Activated CD8-positive, alpha-beta memory T cell treated with anti-CD3 and anti-CD28 coated beads, Interleukin-2, amount 50 U/mL, for 4 hours (primary cell): ENCODE results near the gene ZMIZ2.
"Not testable (repeated sequence)": the region's sequence is repeated elsewhere in the genome, so short reads cannot be mapped to it uniquely, and the experiment has no call there.

Source experiments
- DNase-seq: peaks from one replicate; pipeline ENCODE4 v3.0.0-alpha.2; 2020

ZMIZ2 gene

GRCh38 chr7:44729949-44730590 is 18.6 kb upstream of the ZMIZ2 start:
- no peak for DNase-seq

DNA sequence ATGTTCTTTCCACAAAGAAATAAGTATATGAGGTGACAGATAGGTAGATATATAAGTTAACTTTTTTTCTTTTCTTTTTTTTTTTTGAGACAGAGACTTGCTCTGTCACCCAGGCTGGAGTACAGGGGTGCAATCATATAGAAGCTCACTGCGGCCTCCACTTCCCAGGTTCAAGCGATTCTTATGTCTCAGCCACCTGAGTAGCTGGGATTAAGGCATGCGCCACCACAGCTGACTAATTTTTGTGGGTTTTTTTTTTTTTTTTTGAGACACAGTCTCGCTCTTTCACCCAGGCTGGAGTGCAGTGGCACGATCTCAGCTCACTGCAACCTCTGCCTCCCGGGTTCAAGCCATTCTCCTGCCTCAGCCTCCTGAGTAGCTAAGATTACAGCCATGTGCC is 15.7 kb upstream of the ZMIZ2 start:
- not testable (repeated sequence) for DNase-seq

GRCh38 chr7:44733708-44734481 is 14.8 kb upstream of the ZMIZ2 start:
- no peak for DNase-seq

DNA sequence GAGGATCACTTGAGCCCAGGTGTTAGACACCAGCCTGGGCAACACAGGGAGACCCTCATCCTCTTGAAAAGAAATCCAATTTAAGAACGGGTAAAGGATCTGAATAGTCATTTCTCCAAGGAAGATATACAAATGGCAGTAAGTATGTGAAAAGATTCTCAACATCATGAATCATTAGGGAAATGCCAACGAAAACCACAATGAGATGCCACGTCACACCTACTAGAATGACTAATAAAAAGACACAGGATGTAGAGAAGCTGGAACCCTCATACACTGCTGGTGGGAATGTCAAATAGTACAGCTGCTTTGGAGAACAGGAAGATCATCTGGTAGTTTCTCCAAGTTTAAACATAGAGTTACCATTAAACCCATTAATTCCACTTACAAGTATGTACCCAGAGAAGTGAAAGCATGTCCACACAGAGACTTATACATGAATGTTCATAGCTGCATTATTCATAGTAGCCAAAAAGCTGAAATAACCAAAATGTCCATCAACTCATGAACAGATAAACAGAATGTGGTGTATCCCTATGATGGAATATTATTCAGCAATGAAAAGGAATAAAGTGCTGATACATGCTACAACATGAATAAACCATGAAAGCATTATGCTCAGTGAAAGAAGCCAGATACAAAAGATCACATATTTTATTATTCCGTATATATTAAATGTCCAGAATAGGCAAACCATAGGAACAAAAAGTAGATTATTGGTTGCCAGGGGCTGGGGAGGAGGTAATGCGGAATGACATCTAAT is 13.1 kb upstream of the ZMIZ2 start:
- no peak for DNase-seq

DNA sequence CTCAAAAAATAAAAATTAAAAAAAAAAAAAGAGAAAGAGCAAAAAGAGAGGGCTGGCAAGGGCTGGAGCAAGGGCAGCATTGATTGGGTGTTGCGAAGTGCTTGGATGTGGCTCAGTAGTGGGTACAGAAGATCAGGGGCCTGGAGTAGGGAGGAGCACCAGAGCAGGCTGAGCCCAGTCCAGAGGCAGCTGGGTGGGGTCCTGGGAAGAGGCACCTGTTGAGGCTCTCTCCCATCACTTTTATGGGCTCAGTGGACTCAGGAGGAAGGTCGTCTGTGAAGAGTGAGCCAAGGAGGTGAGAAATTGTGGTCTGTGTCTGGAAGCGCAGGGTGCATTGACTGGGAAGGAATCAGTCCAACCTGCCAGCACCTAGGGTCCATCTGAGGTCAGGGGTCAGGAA is 11.8 kb upstream of the ZMIZ2 start:
- no peak for DNase-seq

DNA sequence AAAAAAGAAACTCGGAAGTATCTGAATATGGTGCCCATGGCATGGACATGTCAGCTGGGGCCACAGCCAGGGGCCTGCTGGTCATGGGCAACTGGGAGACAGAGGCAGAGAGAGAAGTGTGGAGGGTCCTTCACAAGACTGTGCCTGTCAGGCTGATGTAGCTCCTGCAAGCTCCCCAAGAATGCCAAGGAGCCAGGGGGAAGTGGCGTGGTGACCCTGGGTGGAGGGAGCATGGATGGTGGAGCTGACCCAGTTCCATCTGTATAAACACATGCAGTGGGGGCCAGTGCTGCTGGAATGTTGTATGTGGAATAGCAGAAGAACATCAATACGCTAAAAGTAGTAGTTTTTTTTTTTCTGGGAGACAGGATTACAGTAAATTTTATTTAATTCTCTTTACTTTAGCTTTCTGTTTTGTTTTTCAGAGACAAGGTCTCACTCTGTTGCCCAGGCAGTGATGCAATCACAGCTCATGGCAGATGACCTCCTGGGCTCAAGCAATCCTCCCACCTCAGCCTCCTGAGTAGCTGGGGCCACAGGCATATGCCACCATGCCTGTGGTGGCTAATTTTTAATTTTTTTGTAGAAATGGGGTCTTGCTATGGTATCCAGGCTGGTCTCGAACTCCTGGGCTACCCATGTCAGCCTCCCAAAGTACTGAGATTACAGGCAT is 10.5 kb upstream of the ZMIZ2 start:
- no peak for DNase-seq

DNA sequence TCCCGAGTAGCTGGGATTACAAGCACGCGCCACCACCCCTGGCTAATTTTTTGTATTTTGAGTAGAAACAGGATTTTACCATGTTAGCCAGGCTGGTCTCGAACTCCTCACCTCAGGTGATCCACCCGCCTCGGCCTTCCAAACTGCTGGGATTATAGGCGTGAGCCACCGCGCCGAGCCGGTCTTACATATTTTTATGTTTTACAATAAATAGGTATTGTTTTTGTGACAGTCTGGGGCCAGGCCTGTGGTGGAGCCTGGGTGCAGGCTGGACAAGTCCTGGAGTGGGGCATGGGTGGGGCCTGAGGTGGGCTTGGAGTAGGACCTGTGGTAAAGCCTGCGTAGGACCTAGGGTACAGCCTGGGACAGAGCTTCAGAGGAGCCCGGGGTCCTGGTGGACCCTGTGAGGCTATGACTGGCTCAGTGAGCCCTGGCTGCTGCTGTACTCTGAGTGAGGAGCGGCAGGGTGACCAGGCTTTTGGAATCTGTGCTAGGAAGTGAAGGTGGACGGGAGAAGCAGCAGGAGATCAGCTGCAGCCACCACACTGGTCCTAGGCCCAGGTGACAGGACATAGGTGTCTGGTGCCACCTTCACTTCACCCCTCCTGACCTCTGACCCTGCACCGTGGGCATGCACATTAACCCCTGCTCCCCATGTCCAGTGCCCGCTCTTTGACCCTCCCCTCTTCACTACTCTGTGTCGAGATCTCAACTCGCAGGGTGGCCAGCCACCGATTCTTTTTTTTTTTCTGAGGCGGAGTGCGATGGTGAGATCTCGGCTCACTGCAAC is 9.6 kb upstream of the ZMIZ2 start:
- no peak for DNase-seq

DNA sequence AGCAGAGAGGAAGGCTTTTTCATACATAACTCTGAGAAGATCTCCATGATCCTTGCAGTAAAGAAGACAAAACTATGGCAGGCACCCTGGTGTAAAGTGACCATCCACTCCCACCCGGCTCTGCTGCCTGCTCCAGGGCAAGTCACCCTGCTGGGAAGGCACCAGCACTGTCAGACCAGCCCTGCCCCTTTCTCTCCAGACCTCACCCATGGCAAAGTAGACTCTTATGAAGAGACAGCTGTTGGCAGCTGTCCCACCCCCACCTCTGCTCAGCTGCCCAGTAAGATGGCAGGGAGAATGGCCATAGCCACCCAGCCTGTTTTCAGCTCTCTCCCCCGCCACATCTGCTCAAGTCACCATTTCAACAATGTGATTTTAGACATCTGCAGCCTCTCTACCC is 8.6 kb upstream of the ZMIZ2 start:
- DNase-seq: no peak

DNA sequence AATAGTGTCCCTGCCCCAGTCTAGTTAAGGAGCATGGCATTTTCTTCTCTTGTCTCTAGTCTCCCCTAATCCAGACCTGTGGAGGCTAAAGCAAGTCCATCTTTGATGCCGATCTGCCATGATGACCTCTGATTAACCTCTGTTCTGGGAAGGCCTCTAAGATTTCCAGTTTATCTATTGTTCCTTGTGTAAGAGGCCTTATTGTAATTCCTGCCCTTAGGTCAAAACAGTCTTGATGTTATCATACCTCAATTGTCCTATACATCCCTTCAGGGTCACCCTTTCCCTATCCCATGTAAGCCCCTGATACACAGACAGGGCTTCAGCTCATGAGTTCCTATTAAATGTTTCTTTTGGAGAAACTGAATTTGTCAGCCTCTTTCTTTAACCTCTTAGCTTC is 4.9 kb upstream of the ZMIZ2 start:
- no peak for DNase-seq

- peak; percentile 36 for DNase-seq
Measured at GRCh38 chr7:44748948-44749731, 493 bp downstream of the ZMIZ2 start.

GRCh38 chr7:44749992-44750391 is 1.3 kb downstream of the ZMIZ2 start:
- no peak for DNase-seq

GRCh38 chr7:44750424-44750823 is 1.8 kb downstream of the ZMIZ2 start:
- DNase-seq: no peak

- DNase-seq: peak; percentile 50
Measured at GRCh38 chr7:44750921-44751571, 2.4 kb downstream of the ZMIZ2 start.

DNA sequence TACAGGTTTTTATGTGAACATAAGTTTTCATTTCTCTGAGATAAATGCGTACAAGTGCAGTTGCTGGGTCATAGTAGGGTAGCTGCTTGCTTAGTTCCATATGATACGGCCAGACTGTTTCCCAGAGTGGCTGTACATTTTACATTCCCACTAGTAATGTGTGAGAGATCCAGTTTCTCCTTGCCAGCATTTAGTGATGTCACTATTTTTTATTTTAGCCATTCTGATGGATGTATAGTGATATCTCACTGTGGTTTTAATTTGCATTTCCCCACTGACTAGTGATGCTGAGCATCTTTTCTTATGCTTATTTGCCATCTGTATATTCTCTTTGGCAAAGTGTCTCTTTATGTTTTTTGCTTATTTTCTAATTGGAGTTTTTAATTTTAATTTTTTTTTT is 4.2 kb downstream of the ZMIZ2 start:
- no peak for DNase-seq

DNA sequence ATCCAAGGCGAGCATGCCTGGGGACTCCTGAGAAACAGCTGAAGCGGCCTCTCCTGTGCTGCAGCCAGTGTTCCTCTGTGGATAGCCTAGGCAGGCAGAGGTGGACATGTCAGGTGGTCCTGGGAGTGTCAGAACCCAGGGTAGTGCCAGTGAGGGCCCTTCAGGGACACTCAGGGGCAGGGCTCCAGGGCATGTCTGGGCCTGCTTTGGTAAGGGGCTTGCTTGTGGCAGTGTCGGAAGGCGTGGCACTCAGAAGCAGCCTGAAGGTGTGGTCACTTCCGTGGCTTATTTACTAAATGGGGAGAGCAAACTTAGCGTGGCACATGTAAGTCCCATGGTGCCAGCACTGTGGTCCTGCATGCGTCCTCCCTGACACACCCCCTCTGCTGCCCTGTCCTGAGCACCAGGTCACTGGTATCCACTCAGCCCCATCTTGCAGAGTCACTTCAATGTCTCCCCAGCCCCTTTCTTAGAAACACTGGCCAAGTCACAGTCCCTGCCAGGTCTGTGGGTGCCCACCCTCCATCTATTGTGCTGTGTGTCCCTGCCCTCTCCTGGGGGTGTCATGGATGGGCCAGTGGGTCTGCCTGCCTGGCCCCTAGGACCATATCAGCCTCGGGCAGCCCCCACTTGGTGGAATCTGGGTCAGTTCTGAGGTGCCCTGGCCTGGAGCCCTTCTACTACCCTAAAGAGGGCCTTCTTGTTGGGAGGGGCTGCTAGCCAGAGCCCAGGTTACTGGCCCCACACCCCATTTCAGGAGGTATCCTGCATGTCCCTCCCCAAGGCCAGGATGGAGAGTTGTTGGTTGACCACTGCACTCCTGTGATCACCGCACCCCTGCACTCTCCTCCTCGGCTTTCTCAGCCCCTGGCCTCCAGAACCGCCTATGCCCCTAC is 6.4 kb downstream of the ZMIZ2 start:
- no peak for DNase-seq

GRCh38 chr7:44755698-44756627 is 7.3 kb downstream of the ZMIZ2 start:
- DNase-seq: no peak

- DNase-seq: no peak
Measured at GRCh38 chr7:44756904-44757303, 8.3 kb downstream of the ZMIZ2 start.

GRCh38 chr7:44757311-44757710 is 8.7 kb downstream of the ZMIZ2 start:
- DNase-seq: no peak

- DNase-seq: no peak
Measured at GRCh38 chr7:44757739-44758138, 9.1 kb downstream of the ZMIZ2 start.
